Endothelial cell (in vitro differentiated cells): Measurements from ENCODE around the gene CTNNA3. TPM values are rescaled to one million over a fixed set of nuclear protein-coding genes. Genes with fewer than 3 reads are reported as not detected.

Experiments used
- DNase-seq: peaks from one replicate; pipeline ENCODE4 v3.0.0; 2021; ENCODE audit warnings: low spot score
- H3K27ac Mint-ChIP-seq: one replicate; pipeline ENCODE4 v1.8.0; 2021; ENCODE audit warnings: mixed read lengths, inconsistent platforms; ENCODE audit not compliant: unreplicated experiment
- H3K27me3 Mint-ChIP-seq: one replicate; pipeline ENCODE4 v1.8.0; 2021; ENCODE audit warnings: mild to moderate bottlenecking, moderate library complexity, mixed read lengths, inconsistent platforms; ENCODE audit not compliant: unreplicated experiment
- H3K36me3 Mint-ChIP-seq: one replicate; pipeline ENCODE4 v1.8.0; 2021; ENCODE audit warnings: mild to moderate bottlenecking, low read depth, mixed read lengths, inconsistent platforms; ENCODE audit not compliant: unreplicated experiment
- H3K4me1 Mint-ChIP-seq: one replicate; pipeline ENCODE4 v1.8.0; 2021; ENCODE audit warnings: mild to moderate bottlenecking, mixed read lengths, inconsistent platforms; ENCODE audit not compliant: unreplicated experiment
- H3K4me3 Mint-ChIP-seq: one replicate; pipeline ENCODE4 v1.8.0; 2021; ENCODE audit warnings: mild to moderate bottlenecking, mixed read lengths, inconsistent platforms; ENCODE audit not compliant: unreplicated experiment
- H3K9me3 Mint-ChIP-seq: one replicate; pipeline ENCODE4 v1.8.0; 2021; ENCODE audit warnings: mixed read lengths, inconsistent platforms; ENCODE audit not compliant: unreplicated experiment
- CTCF ChIP-seq: fragments of 200-600 bp; sonication (generic); IDR thresholded peaks from one replicate; pipeline ENCODE4 v1.5.0; 2021; ENCODE audit warnings: antibody characterized with exemption; ENCODE audit not compliant: unreplicated experiment
- long read RNA-seq: library from polyadenylated mRNA; unstranded; transcript quantifications from one replicate; pipeline ENCODE4 v2.0.0, GENCODE V29; 2020; ENCODE audit not compliant: unreplicated experiment
- total RNA-seq: library from RNA; stranded (reverse); fragmentation: NEBNext Ultra II Directional; extraction: Animal tissue kit (Norgen Biotek cat#: 25700); gene quantifications from one replicate; pipeline ENCODE4 v1.2.1, GENCODE V29; 2021; ENCODE audit not compliant: unreplicated experiment

The CTNNA3 gene
- total RNA-seq = 2.3 TPM
- long read RNA-seq = 0 reads

GRCh38 chr10:67696029-67696428, at the start of gene CTNNA3:
CTNNA3 (minus strand) TSS chr10:67696195.
- Mint-ChIP-seq H3K36me3 (no peaks in the 10 kb centered on the region), H3K4me1 (no peaks in the 10 kb centered on the region), H3K4me3 (no peak within 1 kb of the TSS), H3K27me3 (peaks cover 1% of the 10 kb centered on the region), H3K27ac (no peak within 1 kb of the TSS), H3K9me3 (no peaks in the 10 kb centered on the region)
- no peak for TF ChIP-seq CTCF
- no peak for DNase-seq

GRCh38 chr10:67735430-67735829, 39.4 kb upstream of the CTNNA3 start:
- peaks cover 4% of the 10 kb centered on the region for H3K4me1 Mint-ChIP-seq
- no peak overlapping the region for H3K4me3 Mint-ChIP-seq
- TF ChIP-seq CTCF = no peak
- H3K9me3 Mint-ChIP-seq = no peaks in the 10 kb centered on the region
- DNase-seq = no peak
- H3K27ac Mint-ChIP-seq = no peak overlapping the region
- peaks cover 3% of the 10 kb centered on the region for H3K27me3 Mint-ChIP-seq
- H3K36me3 Mint-ChIP-seq = no peaks in the 10 kb centered on the region

GRCh38 chr10:67733511-67733910, 37.5 kb upstream of the CTNNA3 start:
- no peaks in the 10 kb centered on the region for H3K27me3 Mint-ChIP-seq
- no peak for DNase-seq
- no peak overlapping the region for H3K27ac Mint-ChIP-seq
- H3K36me3 Mint-ChIP-seq = no peaks in the 10 kb centered on the region
- H3K4me1 Mint-ChIP-seq = no peaks in the 10 kb centered on the region
- no peaks in the 10 kb centered on the region for H3K9me3 Mint-ChIP-seq
- no peak overlapping the region for H3K4me3 Mint-ChIP-seq
- no peak for TF ChIP-seq CTCF

GRCh38 chr10:67725567-67725966, 29.6 kb upstream of the CTNNA3 start:
- no peak overlapping the region for H3K4me3 Mint-ChIP-seq
- DNase-seq = no peak
- H3K27me3 Mint-ChIP-seq = no peaks in the 10 kb centered on the region
- H3K4me1 Mint-ChIP-seq = no peaks in the 10 kb centered on the region
- TF ChIP-seq CTCF = no peak
- no peaks in the 10 kb centered on the region for H3K36me3 Mint-ChIP-seq
- H3K9me3 Mint-ChIP-seq = no peaks in the 10 kb centered on the region
- no peak overlapping the region for H3K27ac Mint-ChIP-seq

GRCh38 chr10:67723601-67724000, 27.6 kb upstream of the CTNNA3 start:
- no peaks in the 10 kb centered on the region for H3K4me1 Mint-ChIP-seq
- H3K4me3 Mint-ChIP-seq = no peak overlapping the region
- H3K27me3 Mint-ChIP-seq = peaks cover 1% of the 10 kb centered on the region
- no peak for TF ChIP-seq CTCF
- no peak for DNase-seq
- no peaks in the 10 kb centered on the region for H3K36me3 Mint-ChIP-seq
- H3K9me3 Mint-ChIP-seq = no peaks in the 10 kb centered on the region
- H3K27ac Mint-ChIP-seq = no peak overlapping the region
